CD4-positive, CD25-positive, alpha-beta regulatory T cell (primary cell): ENCODE results near the gene PCGF1. TPM values are rescaled to one million over a fixed set of nuclear protein-coding genes. Genes with fewer than 3 reads are reported as not detected.

ENCODE experiments used
- ATAC-seq, 2 donors: fragments of 150-1000 bp; cut with Tn5 transposase; one replicate each; pipeline ENCODE4 v1.10.0; 2021; ENCODE audit warnings: low read depth in 2 of 2, moderate number of reproducible peaks in 2 of 2, moderate library complexity in 1 of 2
- DNase-seq, 3 donors: peaks; one replicate each; pipeline versions ENCODE4 v3.0.0 to v3.0.0-alpha.2; 2012 to 2022; ENCODE audit warnings: mixed read lengths in 1 of 3
- H3K27ac ChIP-seq: one replicate; pipeline ENCODE4 v1.7.0; 2013; ENCODE audit warnings: mild to moderate bottlenecking, low read length; ENCODE audit not compliant: insufficient read depth, poor library complexity, severe bottlenecking
- H3K27me3 ChIP-seq: one replicate; pipeline ENCODE4 v1.7.0; 2013; ENCODE audit warnings: low read length; ENCODE audit not compliant: control insufficient read depth, insufficient read depth
- H3K36me3 ChIP-seq: one replicate; pipeline ENCODE4 v1.7.0; 2013; ENCODE audit warnings: mild to moderate bottlenecking, low read length, moderate library complexity; ENCODE audit not compliant: control insufficient read depth, insufficient read depth
- H3K4me1 ChIP-seq: 2 replicates; pipeline ENCODE4 v1.7.0; 2013; ENCODE audit warnings: mild to moderate bottlenecking, low read length; ENCODE audit not compliant: insufficient read depth, control insufficient read depth, poor library complexity, severe bottlenecking
- H3K4me3 ChIP-seq: one replicate; pipeline ENCODE4 v1.7.0; 2013; ENCODE audit warnings: low read depth, mild to moderate bottlenecking, low read length, moderate library complexity
- H3K9me3 ChIP-seq, 2 experiments: 1 replicate in 1 of 2; 2 replicates in 1 of 2; pipeline ENCODE4 v1.7.0; 2013; ENCODE audit warnings: low read length in 2 of 2, mild to moderate bottlenecking in 1 of 2, moderate library complexity in 1 of 2; ENCODE audit not compliant: control insufficient read depth in 2 of 2
- H3K27ac Mint-ChIP-seq, 3 donors: one replicate each; pipeline ENCODE4 v1.8.0; 2020 to 2022; ENCODE audit warnings: mild to moderate bottlenecking in 3 of 3, mixed read lengths in 3 of 3, moderate library complexity in 2 of 3
- H3K27me3 Mint-ChIP-seq: one replicate; pipeline ENCODE4 v1.8.0; 2022; ENCODE audit warnings: mild to moderate bottlenecking, mixed read lengths
- H3K36me3 Mint-ChIP-seq: one replicate; pipeline ENCODE4 v1.8.0; 2020; ENCODE audit warnings: mixed read lengths
- H3K4me1 Mint-ChIP-seq, 4 donors: one replicate each; pipeline ENCODE4 v1.8.0; 2020 to 2022; ENCODE audit warnings: mixed read lengths in 4 of 4, mild to moderate bottlenecking in 1 of 4
- H3K4me3 Mint-ChIP-seq, 4 donors: one replicate each; pipeline ENCODE4 v1.8.0; 2020 to 2022; ENCODE audit warnings: mild to moderate bottlenecking in 4 of 4, mixed read lengths in 4 of 4, moderate library complexity in 3 of 4
- H3K9me3 Mint-ChIP-seq, 7 donors: one replicate each; pipeline ENCODE4 v1.8.0; 2020 to 2022; ENCODE audit warnings: mixed read lengths in 7 of 7, mild to moderate bottlenecking in 3 of 7, moderate library complexity in 2 of 7
- polyA plus RNA-seq, 4 donors: library from polyadenylated mRNA; unstranded; fragments of 300-500 nt; fragmentation: Illumina TruSeq; gene quantifications; one replicate each; pipeline ENCODE4 v1.2.3, GENCODE V29; 2021
- total RNA-seq: library from RNA; stranded (reverse); gene quantifications from one replicate; pipeline ENCODE4 v1.2.3, GENCODE V29; 2022

PCGF1 gene
- total and polyA plus RNA-seq, 5 donors from 2014 or later = 13.8 to 23.9 (median 16.7) TPM

DNA sequence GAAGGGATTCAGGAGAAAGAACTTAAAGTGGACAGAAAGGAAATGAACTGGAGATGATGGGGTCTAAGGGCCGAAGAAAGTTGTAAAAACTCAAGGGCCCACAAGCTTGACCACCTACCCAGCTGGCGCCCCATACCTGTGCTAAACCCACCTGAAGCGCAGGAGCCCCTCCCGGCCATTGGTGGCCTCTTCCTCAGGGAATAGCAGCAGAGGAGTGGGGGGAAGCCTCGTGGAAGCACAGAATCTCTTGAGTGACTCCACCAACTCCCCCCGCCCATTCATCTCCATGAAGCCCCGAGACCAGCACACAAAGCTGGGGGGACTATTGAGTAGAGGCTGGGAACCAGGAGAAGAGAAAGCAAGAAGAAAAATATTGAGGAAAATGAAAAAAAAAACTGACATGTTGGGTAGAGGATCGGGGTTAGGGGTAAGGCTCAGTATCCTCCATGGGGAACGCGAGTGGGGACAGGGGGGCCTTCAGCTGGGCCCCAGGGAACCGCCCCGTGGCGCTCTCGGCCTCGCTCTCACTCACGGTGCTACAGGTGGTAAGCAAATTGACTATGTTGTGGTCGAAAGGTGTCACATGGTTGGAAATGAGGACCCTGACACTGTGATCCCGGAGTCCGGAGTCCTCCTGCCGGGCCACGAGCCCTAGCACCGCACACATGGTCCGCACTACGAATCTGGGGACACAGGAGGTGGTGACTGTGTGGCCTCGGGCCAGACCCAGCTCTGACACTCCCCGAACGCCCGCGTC is 21.3 kb upstream of the PCGF1 start:
- Histone ChIP-seq H3K27me3 (no peaks in the 10 kb centered on the region), H3K36me3 (peaks cover 23% of the 10 kb centered on the region), H3K4me1 (peaks cover 27% of the 10 kb centered on the region), H3K4me3 (peak overlapping the region; percentile 69), H3K27ac (peak overlapping the region; percentile 89), H3K9me3 (no peaks in the 10 kb centered on the region)
- no peak for DNase-seq
- H3K4me3 Mint-ChIP-seq = peak overlapping the region; percentile 87 to 96 (median 94)
- H3K27me3 Mint-ChIP-seq = no peaks in the 10 kb centered on the region
- ATAC-seq = peak; percentile 1 to 2
- peak overlapping the region; percentile 92 to 95 (median 94) for H3K27ac Mint-ChIP-seq
- H3K9me3 Mint-ChIP-seq = no peaks in the 10 kb centered on the region
- H3K36me3 Mint-ChIP-seq = peaks cover 37% of the 10 kb centered on the region
- H3K4me1 Mint-ChIP-seq = peaks cover 7 to 51% (median 30%) of the 10 kb centered on the region in 4 donors

- Histone ChIP-seq H3K27me3 (no peaks in the 10 kb centered on the region), H3K36me3 (peaks cover 23% of the 10 kb centered on the region), H3K4me3 (no peak overlapping the region), H3K9me3 (no peaks in the 10 kb centered on the region), H3K4me1 (peaks cover 27% of the 10 kb centered on the region), H3K27ac (no peak overlapping the region)
- H3K4me3 Mint-ChIP-seq = peak overlapping the region; percentile 87 to 96 (median 94)
- no peaks in the 10 kb centered on the region for H3K9me3 Mint-ChIP-seq
- no peak for ATAC-seq
- no peak for DNase-seq
- peaks cover 3% of the 10 kb centered on the region for H3K27me3 Mint-ChIP-seq
- H3K4me1 Mint-ChIP-seq = peaks cover 7 to 51% (median 30%) of the 10 kb centered on the region in 4 donors
- peak overlapping the region; percentile 92 to 95 (median 94) for H3K27ac Mint-ChIP-seq
- H3K36me3 Mint-ChIP-seq = peaks cover 33% of the 10 kb centered on the region
These were observed 20.2 kb upstream of the PCGF1 start for GRCh38 chr2:74527741-74528140.

GRCh38 chr2:74526649-74527230 is 19.2 kb upstream of the PCGF1 start:
- H3K4me1 Mint-ChIP-seq = peaks cover 0 to 44% (median 23%) of the 10 kb centered on the region in 4 donors
- peak overlapping the region in 3 of 4 donors; percentile 29 to 87 (median 81) for H3K4me3 Mint-ChIP-seq
- no peaks in the 10 kb centered on the region for H3K27me3 ChIP-seq
- H3K4me1 ChIP-seq = peaks cover 26% of the 10 kb centered on the region
- peaks cover 13% of the 10 kb centered on the region for H3K27me3 Mint-ChIP-seq
- no peak for DNase-seq
- no peak for ATAC-seq
- H3K27ac Mint-ChIP-seq = no peak overlapping the region
- H3K36me3 ChIP-seq = peaks cover 23% of the 10 kb centered on the region
- H3K27ac ChIP-seq = no peak overlapping the region
- no peaks in the 10 kb centered on the region for H3K9me3 ChIP-seq
- H3K9me3 Mint-ChIP-seq = no peaks in the 10 kb centered on the region
- no peak overlapping the region for H3K4me3 ChIP-seq
- peaks cover 27% of the 10 kb centered on the region for H3K36me3 Mint-ChIP-seq

DNA sequence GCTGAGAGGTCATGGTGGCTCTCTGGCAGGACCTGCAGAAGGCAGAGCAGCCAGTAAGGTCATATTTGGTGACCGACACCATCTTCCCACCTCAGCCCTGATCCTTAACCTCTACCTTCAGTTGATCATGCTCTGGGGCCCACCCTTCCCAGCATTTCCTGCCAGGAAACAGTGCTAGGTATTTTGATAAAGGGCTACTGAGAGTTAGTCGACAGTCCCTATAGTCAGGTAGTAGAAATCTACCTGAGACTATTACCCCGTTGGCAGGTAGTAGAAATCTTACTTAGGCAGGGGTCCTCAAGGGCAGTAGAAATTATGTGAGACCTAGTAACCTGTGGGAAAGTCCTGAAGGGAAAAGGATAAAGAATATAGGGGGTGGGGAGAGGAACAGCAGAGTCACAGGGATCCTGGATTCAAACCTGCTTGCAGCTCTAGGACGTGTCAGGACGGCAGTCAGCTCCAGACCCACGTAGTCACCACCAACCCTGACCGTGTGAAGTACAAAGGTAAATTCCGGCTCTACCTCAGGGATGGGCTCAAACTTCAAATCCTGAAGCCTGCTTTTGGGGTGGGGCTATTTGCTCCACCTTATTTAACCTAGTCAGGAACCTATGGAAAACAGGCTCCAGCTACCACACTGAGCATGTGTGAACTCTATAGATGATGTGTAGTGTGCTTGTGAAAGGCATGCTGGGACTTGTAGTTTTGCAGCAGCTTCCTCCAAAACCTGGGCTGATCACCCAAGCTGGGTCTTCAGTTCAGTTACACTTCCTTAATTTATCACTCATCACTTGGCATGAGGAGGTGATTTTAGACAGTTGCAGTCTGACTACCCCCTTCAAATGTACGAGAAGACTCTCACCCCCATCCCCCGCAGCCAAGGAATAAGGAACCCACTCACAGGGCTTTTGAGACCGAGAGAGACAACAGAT is 18.5 kb upstream of the PCGF1 start, which contains the start of gene DQX1:
Gene DQX1 (minus strand): TSS at position 515 of the 932 bp plus-strand sequence. CDS start 502 bp downstream, at position 13.
- Mint-ChIP-seq H3K4me1 (peaks cover 0 to 37% (median 17%) of the 10 kb centered on the region in 4 donors), H3K27me3 (peaks cover 20% of the 10 kb centered on the region), H3K27ac (peak within 1 kb of the TSS in 2 of 3 donors; percentile 32 to 52), H3K4me3 (peak within 1 kb of the TSS in 3 of 4 donors; percentile 29 to 87 (median 81)), H3K9me3 (no peaks in the 10 kb centered on the region), H3K36me3 (peaks cover 27% of the 10 kb centered on the region)
- no peaks in the 10 kb centered on the region for H3K9me3 ChIP-seq
- peaks cover 23% of the 10 kb centered on the region for H3K36me3 ChIP-seq
- ATAC-seq (no peak), DNase-seq (peak in 2 of 3 donors; percentile 40 to 66)
- H3K27ac ChIP-seq = no peak within 1 kb of the TSS
- no peak within 1 kb of the TSS for H3K4me3 ChIP-seq
- H3K4me1 ChIP-seq = peaks cover 18% of the 10 kb centered on the region
- H3K27me3 ChIP-seq = no peaks in the 10 kb centered on the region

DNA sequence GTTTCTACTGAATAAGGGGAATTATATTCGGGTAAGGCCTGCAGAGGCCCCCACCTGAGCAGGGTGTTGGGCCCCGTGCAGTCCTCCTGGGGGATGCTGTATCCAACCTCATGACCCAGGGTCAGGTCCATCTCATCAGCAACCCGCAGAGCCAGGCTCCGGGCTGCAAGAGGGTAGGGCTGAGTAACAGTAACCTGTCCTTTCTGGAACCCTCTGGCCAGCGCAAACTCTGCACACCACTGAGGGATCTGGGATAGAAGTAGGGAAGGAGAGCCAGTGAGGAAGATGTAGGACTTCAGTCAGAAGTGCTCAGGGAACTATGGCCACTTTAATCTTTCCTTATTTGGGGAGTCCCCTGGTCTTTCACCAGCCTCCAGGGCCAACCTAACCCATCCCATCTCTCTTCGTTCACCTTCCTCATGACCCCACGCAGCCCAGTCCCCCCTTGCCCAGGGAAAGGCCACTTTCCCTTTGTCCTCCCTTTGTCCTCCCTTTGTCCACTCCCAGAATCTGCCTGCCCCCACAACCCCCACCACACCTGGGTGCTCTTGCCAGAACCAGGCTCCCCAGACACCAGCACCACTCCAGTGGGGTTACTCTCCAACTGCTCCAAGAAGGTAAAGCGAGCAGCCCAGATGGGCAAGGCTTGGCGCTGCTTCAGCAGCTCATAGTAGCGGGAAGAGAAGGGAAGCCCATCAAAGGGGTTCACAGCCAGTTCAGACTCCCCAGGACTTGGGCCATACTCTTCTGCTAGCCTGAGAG is 17.6 kb upstream of the PCGF1 start:
- H3K27me3 Mint-ChIP-seq = peaks cover 24% of the 10 kb centered on the region
- peaks cover 0 to 31% (median 14%) of the 10 kb centered on the region in 4 donors for H3K4me1 Mint-ChIP-seq
- H3K36me3 Mint-ChIP-seq = peaks cover 27% of the 10 kb centered on the region
- peaks cover 0 to 1% (median 0%) of the 10 kb centered on the region in 7 donors for H3K9me3 Mint-ChIP-seq
- Histone ChIP-seq H3K36me3 (peaks cover 23% of the 10 kb centered on the region), H3K4me1 (peaks cover 10% of the 10 kb centered on the region), H3K27me3 (peaks cover 3% of the 10 kb centered on the region), H3K27ac (no peak overlapping the region), H3K4me3 (no peak overlapping the region), H3K9me3 (no peaks in the 10 kb centered on the region)
- no peak overlapping the region for H3K27ac Mint-ChIP-seq
- ATAC-seq (no peak), DNase-seq (no peak)
- H3K4me3 Mint-ChIP-seq = peak overlapping the region in 1 of 4 donors; percentile 5

DNA sequence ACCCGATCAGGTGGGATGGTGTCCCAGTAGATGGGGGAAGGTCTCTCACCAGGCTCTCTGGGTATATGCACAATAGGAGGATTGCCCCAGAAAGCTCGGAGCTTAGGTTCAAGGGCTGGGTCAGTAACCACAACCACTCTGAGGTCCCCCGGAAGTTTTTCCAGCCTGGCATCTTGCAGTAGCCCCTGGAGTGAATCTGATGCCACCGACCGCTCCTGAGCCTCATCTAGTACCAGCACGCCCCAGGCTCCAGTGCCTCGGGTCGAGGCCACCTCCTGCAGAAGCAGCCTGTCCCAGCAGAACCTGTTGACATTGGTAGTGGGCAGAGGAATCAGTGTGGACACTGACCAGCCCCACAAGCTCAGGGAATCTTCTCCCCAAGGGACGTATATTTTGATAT is 16.5 kb upstream of the PCGF1 start:
- H3K4me1 ChIP-seq = peaks cover 5% of the 10 kb centered on the region
- peaks cover 0 to 1% (median 0%) of the 10 kb centered on the region in 7 donors for H3K9me3 Mint-ChIP-seq

More for the DNA sequence above, 16.5 kb upstream of the PCGF1 start:
- H3K27me3 Mint-ChIP-seq = peaks cover 36% of the 10 kb centered on the region
- no peak overlapping the region for H3K4me3 ChIP-seq
- no peaks in the 10 kb centered on the region for H3K9me3 ChIP-seq
- H3K4me3 Mint-ChIP-seq = no peak overlapping the region
- H3K27me3 ChIP-seq = peaks cover 13% of the 10 kb centered on the region
- H3K27ac ChIP-seq = no peak overlapping the region
- H3K36me3 ChIP-seq = peaks cover 23% of the 10 kb centered on the region
- DNase-seq = no peak
- no peak overlapping the region for H3K27ac Mint-ChIP-seq
- ATAC-seq = no peak
- H3K4me1 Mint-ChIP-seq = peaks cover 0 to 29% (median 12%) of the 10 kb centered on the region in 4 donors
- peaks cover 27% of the 10 kb centered on the region for H3K36me3 Mint-ChIP-seq
